DND-41 (cell line): Measurements from ENCODE around the gene CCDC69.

Experiments used
- ATAC-seq: fragments of 200-7000 bp; cut with Tn5 transposase; 3 replicates; pipeline ENCODE4 v1.9.1; 2021; ENCODE audit warnings: low read depth; ENCODE audit not compliant: insufficient read depth
- DNase-seq: peaks from one replicate; pipeline ENCODE4 v3.0.0-alpha.2; 2020
- H2AFZ ChIP-seq: 2 replicates; pipeline ENCODE4 v1.6.0; 2012; ENCODE audit warnings: low read depth, low read length
- H3K27ac ChIP-seq: 2 replicates; pipeline ENCODE4 v1.5.1; 2012; ENCODE audit warnings: low read length, inconsistent platforms
- H3K27me3 ChIP-seq: fragments of 200-600 bp; sonication (generic); 2 replicates; pipeline ENCODE4 v1.6.0; 2012; ENCODE audit warnings: low read length, mild to moderate bottlenecking, inconsistent platforms; ENCODE audit not compliant: insufficient read depth, poor library complexity
- H3K36me3 ChIP-seq: 2 replicates; pipeline ENCODE4 v1.5.1; 2012; ENCODE audit warnings: low read length, inconsistent platforms; ENCODE audit not compliant: insufficient read depth
- H3K4me1 ChIP-seq: 2 replicates; pipeline ENCODE4 v1.5.1; 2012; ENCODE audit warnings: mild to moderate bottlenecking, low read length; ENCODE audit not compliant: insufficient read depth
- H3K4me2 ChIP-seq: 2 replicates; pipeline ENCODE4 v1.6.0; 2012; ENCODE audit warnings: mild to moderate bottlenecking, moderate library complexity, low read length, inconsistent platforms; ENCODE audit not compliant: insufficient read depth
- H3K4me3 ChIP-seq, 2 experiments: fragments of 200-600 bp in 1 of 2; shearing (Covaris generic) in 1 of 2; 2 replicates each; pipeline ENCODE4 v1.5.1; 2012 to 2016; ENCODE audit warnings: inconsistent platforms in 2 of 2, low read length in 2 of 2, mild to moderate bottlenecking in 2 of 2, low read depth in 1 of 2, moderate library complexity in 1 of 2
- H3K79me2 ChIP-seq: 2 replicates; pipeline ENCODE4 v1.6.0; 2012; ENCODE audit warnings: low read length, inconsistent platforms; ENCODE audit not compliant: insufficient read depth
- H3K9ac ChIP-seq: 2 replicates; pipeline ENCODE4 v1.6.0; 2012; ENCODE audit warnings: low read depth, mild to moderate bottlenecking, inconsistent platforms, low read length, moderate library complexity
- H3K9me3 ChIP-seq: 2 replicates; pipeline ENCODE4 v1.5.1; 2012; ENCODE audit warnings: low read length, moderate library complexity, mild to moderate bottlenecking, inconsistent platforms; ENCODE audit not compliant: insufficient read depth, severe bottlenecking
- H4K20me1 ChIP-seq: 2 replicates; pipeline ENCODE4 v1.6.0; 2012; ENCODE audit warnings: low read length; ENCODE audit not compliant: insufficient read depth
- EZH2 ChIP-seq: IDR thresholded peaks from 3 replicates; pipeline ENCODE4 v1.6.1; 2012; ENCODE audit warnings: borderline replicate concordance, low read depth, mild to moderate bottlenecking, moderate library complexity, low read length, inconsistent platforms; ENCODE audit not compliant: severe bottlenecking
- TF ChIP-seq, protein P1 (sequence below): IDR thresholded peaks from 2 replicates; pipeline ENCODE4 v1.5.1; 2012; ENCODE audit warnings: borderline replicate concordance, low read length, moderate library complexity, mild to moderate bottlenecking; ENCODE audit not compliant: poor library complexity, severe bottlenecking; ENCODE audit errors: extremely low read depth

The CCDC69 gene

GRCh38 chr5:151164687-151165392 is 59.1 kb downstream of the CCDC69 start:
- H3K27ac ChIP-seq = peak overlapping the region; percentile 63
- H3K9me3 ChIP-seq = no peaks in the 10 kb centered on the region

DNA sequence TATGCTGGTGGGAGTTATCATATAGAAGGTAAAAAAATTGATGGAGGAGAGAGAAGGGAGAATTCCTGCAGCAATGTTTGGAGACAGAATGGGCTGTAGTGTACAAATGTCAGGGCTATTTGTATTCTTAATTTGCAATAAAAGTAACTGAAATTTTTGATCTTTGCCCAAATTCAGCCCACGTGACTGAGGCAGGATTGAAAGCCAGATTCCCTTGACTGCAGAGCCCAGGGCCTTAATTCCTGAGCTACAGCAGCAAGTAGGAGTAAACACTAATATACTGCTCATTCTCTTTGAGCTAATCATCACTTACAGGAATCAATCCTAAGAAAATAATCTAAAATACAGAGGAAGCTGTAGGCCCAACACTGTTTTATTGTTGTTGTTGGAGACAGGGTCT is 61.1 kb downstream of the CCDC69 start:
- Histone ChIP-seq H3K9me3 (no peaks in the 10 kb centered on the region), H3K36me3 (no peaks in the 10 kb centered on the region), H3K4me2 (no peak overlapping the region), H4K20me1 (no peaks in the 10 kb centered on the region), H3K4me3 (no peak overlapping the region), H3K27me3 (no peaks in the 10 kb centered on the region), H3K27ac (no peak overlapping the region), H2AFZ (no peak overlapping the region), H3K4me1 (peaks cover 22% of the 10 kb centered on the region), H3K79me2 (peaks cover 9% of the 10 kb centered on the region), H3K9ac (no peak overlapping the region)
- TF ChIP-seq EZH2 = no peak
- TF ChIP-seq, protein P1, sequence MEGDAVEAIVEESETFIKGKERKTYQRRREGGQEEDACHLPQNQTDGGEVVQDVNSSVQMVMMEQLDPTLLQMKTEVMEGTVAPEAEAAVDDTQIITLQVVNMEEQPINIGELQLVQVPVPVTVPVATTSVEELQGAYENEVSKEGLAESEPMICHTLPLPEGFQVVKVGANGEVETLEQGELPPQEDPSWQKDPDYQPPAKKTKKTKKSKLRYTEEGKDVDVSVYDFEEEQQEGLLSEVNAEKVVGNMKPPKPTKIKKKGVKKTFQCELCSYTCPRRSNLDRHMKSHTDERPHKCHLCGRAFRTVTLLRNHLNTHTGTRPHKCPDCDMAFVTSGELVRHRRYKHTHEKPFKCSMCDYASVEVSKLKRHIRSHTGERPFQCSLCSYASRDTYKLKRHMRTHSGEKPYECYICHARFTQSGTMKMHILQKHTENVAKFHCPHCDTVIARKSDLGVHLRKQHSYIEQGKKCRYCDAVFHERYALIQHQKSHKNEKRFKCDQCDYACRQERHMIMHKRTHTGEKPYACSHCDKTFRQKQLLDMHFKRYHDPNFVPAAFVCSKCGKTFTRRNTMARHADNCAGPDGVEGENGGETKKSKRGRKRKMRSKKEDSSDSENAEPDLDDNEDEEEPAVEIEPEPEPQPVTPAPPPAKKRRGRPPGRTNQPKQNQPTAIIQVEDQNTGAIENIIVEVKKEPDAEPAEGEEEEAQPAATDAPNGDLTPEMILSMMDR = no peak
- DNase-seq = no peak
- ATAC-seq = no peak

More at GRCh38 chr5:151164687-151165392, 59.1 kb downstream of the CCDC69 start:
- Histone ChIP-seq H2AFZ (0 out of 2 replicates have a peak overlapping the region, but pooled peaks have one; percentile 18), H3K4me2 (no peak overlapping the region), H3K79me2 (no peaks in the 10 kb centered on the region), H3K4me3 (no peak overlapping the region), H4K20me1 (no peaks in the 10 kb centered on the region), H3K27me3 (no peaks in the 10 kb centered on the region), H3K36me3 (no peaks in the 10 kb centered on the region), H3K4me1 (peaks cover 10% of the 10 kb centered on the region), H3K9ac (no peak overlapping the region)
- DNase-seq = peak; percentile 87
- no peak for TF ChIP-seq EZH2
- TF ChIP-seq, protein P1 = peak; percentile 100
- peak; percentile 100 for ATAC-seq

GRCh38 chr5:151159649-151160373 is 64.1 kb downstream of the CCDC69 start:
- Histone ChIP-seq H3K36me3 (no peaks in the 10 kb centered on the region; the same call in 1 of the 2 replicates), H4K20me1 (peaks cover 7% of the 10 kb centered on the region; the same call in 1 of the 2 replicates), H3K4me3 (no peak overlapping the region), H2AFZ (no peak overlapping the region), H3K27me3 (no peaks in the 10 kb centered on the region), H3K4me2 (no peak overlapping the region), H3K9me3 (no peaks in the 10 kb centered on the region), H3K79me2 (peaks cover 39% of the 10 kb centered on the region), H3K27ac (no peak overlapping the region), H3K4me1 (peaks cover 42% of the 10 kb centered on the region), H3K9ac (no peak overlapping the region)
- no peak for TF ChIP-seq EZH2
- TF ChIP-seq, protein P1 = no peak
- no peak for DNase-seq
- ATAC-seq = no peak
